GM21723 (cell line): ENCODE measurements around the gene RBM11.
"Not testable (repeated sequence)": the region's sequence is repeated elsewhere in the genome, so short reads cannot be mapped to it uniquely, and the experiment has no call there.

Experiments used
- ATAC-seq: cut with Tn5 transposase; IDR thresholded peaks from one replicate; pipeline ENCODE4 v1.9.1; 2021; ENCODE audit warnings: mild to moderate bottlenecking, moderate library complexity; ENCODE audit not compliant: unreplicated experiment

RBM11 gene, protein sequence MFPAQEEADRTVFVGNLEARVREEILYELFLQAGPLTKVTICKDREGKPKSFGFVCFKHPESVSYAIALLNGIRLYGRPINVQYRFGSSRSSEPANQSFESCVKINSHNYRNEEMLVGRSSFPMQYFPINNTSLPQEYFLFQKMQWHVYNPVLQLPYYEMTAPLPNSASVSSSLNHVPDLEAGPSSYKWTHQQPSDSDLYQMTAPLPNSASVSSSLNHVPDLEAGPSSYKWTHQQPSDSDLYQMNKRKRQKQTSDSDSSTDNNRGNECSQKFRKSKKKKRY

DNA sequence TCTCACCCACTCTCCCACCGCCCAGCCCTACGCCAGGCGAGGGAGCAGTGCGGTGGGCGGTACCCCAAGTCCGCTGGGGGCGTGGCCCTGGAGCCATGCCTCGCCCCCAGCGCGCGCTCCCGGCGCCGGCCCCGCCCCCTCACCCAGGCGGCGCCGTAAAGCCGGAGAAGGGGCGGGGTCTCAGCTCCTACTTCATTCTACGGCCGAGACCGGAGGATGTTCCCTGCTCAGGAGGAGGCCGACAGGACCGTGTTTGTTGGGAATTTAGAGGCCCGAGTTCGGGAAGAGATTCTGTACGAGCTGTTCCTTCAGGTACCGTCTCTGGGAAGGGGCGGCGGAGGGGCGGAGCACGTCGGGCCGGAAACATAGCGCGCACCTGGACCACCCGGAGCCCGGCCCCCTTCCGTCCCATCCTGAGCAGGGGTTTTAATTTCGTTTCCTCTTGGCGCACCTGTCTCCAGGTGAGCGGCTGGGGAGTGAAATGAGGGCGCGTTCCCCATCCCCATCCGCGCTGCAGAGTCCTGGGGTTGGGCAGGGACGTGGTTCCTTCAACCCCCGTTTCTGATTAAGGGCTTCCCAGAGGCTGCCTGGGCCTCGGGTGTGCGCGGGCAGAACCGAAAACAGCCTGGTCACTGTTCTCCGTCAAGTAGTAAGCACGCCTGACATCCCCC, at the start of gene RBM11:
TSS of gene RBM11 (plus strand) at position 187 of the 671 bp plus-strand sequence. CDS start at position 217, 30 bp downstream.
- peak; percentile 96 for ATAC-seq

- not testable (repeated sequence) for ATAC-seq
These were observed 49.3 kb upstream of the RBM11 start for GRCh38 chr21:14166463-14167223.

GRCh38 chr21:14206222-14206621, 9.7 kb upstream of the RBM11 start:
- no peak for ATAC-seq

DNA sequence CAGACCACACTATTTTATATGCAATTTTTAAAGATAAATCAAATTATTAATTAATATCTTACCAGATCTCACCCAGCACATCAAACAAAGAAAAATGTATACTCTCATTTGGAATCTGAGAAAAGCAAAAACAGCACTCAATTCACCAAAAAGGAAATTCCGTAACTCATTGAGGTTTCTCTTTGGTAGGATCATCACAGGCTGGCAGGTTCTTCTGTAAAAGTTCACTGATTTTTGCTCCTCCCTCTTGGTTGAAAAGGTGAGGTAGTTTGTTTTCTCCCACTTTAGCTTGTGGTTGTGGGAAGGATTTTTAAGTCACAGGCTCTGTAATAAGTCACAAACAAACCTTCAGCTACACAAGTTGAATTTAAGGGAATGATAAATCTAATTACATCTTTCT, 5.2 kb upstream of the RBM11 start, which contains the start of gene LIPI:
TSS of gene LIPI (minus strand) at position 218 of the 400 bp plus-strand sequence. CDS start at position 108, 110 bp downstream.
- no peak for ATAC-seq

DNA sequence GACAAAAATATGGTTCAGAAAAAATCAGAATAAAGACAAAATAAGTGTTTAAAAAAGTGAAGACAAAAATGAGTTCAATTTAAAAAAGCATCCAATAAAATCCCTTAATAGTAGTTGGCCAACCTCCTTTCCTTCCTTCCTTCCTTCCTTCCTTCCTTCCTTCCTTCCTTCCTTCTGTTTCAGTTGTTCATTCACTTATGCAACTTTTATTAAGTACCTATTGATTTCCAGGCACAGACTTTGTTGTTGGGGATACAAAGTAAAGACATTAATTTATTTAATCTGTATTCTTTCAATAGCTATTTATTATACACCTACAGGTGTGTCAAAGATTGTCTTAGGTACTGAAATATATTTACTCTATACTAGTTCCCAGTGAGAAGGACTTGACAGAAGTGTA, 2.8 kb upstream of the RBM11 start:
- ATAC-seq = no peak

- ATAC-seq = no peak
These were observed 7.4 kb downstream of the RBM11 start for GRCh38 chr21:14223365-14223764.

DNA sequence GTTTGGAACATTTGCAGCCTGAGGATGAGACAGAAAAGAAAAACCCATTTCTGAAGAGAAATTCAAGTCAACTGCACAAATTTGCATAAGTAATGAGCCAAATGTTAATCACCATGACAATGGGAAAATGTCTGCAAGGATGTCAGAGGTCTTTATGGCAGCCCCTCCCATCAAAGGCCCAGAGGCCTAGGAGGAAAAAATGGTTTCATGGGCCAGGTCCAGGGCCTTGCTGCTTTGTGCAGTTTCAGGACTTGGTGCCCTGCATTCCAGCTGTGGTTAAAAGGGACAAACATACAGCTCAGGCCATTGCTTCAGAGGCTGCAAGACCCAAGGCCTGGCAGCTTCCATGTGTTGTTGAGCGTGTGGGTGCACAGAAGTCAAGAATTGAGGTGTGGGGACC, 13.4 kb downstream of the RBM11 start:
- ATAC-seq = no peak

- no peak for ATAC-seq
These were observed 19.1 kb downstream of the RBM11 start for GRCh38 chr21:14235101-14235500.

DNA sequence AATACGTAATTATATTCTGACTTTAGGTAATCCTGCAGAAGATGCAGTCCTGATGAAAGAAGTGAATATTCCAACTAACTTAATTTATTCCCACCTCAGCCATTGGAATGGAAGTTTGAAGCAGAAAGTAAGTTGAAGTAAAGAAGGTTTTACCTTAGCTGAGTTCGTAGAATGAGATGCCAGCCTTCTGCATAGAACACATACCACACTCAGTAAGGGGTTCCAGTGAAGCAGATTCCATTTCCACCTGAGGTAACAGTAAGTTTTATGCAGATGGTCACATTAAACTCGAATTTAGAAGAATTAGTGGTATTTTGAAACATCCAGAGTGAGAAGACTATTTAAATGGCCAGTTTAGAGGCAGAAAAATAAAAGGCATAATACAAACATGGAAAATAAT, 20.2 kb downstream of the RBM11 start:
- ATAC-seq = no peak

DNA sequence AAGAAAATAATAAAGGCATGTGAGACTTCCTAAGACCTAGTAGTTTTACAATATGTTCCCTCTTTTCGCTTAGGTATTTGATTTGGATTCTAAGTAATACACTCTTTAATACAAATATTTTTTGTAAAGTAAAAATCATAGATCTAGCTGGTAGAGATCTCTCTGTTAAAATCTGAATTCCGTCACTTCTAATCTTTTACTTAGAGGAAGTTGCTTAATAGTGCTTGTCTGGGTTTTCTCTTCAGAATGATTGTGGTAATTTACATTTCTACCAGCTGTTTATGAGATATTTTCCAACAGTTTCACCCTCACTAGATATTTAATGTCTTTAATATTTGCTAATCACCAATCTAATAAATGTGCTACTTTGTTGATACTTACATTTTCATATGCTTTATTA, 23.3 kb downstream of the RBM11 start:
- ATAC-seq = no peak

DNA sequence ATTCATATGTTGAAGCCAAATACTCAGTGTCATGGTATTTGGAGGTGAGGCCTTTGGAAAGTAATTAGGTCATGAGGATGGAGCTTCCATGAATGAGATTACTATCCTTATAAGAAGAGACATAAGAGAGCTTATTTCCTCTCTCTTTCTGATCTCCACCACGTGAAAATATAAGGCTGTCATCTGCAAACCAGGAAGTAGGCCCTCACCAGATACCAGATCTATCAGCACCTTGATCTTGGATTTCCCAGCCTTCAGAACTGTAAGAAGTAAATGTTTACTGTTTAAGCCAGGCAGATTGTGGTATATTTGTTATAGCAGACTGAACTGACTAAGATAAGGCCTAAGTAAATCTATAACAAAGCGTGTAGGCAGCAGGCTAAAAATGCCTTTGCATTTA, 25.3 kb downstream of the RBM11 start:
- no peak for ATAC-seq

DNA sequence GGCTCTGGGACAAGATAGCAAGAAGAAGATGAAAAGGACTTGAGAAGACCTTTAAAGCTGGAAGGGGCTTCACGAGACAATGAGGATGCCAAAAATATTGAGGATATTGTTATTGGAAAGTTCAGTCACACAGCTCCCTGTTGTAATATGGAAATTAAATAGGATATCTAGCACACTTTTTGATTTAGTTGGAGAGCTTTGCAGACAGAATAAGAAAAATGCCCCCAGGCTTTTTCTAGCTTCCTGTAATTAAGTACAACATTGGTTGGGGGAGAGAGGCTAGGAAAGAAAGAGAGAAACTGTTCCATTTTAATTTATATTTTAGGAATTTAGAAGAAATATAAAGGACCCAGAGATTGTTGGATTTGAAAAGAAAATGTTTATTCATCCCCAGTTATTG, 27.5 kb downstream of the RBM11 start:
- no peak for ATAC-seq

DNA sequence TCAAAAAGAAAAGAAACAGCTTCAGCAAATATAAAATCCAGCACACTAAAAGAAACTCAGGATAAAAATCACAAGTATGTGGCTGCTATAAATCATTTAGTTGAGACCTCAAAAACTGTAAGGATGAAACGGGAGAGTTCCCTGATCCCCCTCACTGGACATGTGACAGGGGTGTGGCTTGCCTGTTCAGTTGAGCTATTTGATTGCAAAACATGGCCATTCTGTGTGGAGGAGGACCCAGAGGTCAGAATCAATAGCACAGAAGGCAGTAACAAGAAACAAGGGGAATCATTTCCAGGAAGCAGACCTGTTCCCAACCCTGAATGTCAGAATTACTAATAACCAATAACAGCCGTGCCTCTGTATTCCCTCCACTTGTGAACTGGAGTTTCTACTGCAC, 27.9 kb downstream of the RBM11 start:
- ATAC-seq = no peak

DNA sequence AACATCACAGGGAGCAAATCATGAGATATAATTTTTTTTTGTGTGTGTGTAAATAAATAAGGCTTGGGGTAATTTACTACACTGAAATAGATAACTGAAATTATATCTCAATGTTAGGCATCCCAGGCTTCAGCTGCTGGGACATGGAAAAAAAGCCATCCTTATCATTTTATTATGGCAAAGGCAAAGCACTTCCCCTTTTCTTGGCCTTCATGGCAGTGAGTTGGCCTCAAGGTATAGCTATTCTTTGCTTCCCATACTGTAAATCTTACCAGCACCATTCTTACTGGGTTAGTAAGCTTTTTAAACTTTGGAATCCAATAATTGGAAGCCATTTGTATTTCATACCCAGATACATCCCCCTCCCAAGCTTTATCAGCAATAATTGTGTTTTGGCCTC, 29.0 kb downstream of the RBM11 start:
- no peak for ATAC-seq

DNA sequence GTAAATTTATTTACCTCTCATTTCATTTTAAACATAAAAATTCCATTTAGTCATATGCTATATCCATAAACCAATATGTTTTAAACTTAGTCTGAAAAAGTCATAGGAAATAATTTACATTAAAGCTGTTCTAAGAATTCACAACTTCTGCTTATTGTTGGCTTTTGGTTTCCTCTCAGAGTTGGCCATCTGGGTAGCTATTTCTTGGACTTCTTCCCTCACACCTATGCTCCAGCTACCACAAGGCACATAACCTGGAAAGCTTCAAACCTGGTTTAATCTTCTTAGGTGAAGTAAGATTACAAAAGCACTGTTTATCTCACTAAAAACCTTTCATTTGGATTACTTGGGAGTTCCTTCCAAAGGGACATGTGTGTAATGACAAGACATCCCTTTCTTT, 29.8 kb downstream of the RBM11 start:
- no peak for ATAC-seq

GRCh38 chr21:14251336-14251735, 35.4 kb downstream of the RBM11 start:
- no peak for ATAC-seq

DNA sequence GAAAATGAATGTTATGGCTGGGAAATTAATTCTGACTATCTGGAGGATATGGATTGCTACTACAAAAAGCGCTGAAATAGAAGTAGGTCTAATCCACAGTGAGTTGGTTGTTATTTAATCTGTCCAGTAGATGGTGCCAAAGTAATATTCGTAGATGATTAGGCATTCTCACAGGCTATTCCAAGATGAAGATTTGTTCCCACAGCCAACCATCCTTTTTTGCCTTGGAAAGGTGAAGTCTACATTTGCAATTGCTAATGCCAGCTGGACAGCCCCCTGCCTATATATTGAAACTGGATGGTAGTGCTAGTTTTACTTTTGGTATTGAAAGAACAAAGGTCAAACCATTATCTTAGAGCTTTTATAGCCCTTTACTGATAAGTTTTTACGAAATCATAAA, 43.8 kb downstream of the RBM11 start:
- peak; percentile 83 for ATAC-seq

GRCh38 chr21:14260174-14260764, 44.3 kb downstream of the RBM11 start:
- no peak for ATAC-seq

DNA sequence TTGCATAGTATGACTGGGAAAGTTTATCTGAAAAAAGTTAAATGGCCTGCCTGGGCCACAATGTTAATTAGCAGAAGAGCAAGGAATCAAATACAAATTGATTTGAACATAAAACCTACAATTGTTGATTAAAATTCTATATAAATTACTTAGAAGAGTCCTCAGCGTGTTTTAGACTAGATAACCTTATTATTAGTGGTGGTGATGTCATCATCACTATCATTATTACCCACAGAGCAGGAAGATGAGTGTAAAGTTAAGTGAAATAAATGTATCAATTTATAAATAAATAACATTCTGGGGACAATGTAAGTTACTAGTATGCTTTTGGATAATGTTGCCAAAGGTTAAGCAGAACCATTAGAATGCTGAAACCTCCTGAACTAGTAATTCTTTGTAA, 46.1 kb downstream of the RBM11 start:
- no peak for ATAC-seq

DNA sequence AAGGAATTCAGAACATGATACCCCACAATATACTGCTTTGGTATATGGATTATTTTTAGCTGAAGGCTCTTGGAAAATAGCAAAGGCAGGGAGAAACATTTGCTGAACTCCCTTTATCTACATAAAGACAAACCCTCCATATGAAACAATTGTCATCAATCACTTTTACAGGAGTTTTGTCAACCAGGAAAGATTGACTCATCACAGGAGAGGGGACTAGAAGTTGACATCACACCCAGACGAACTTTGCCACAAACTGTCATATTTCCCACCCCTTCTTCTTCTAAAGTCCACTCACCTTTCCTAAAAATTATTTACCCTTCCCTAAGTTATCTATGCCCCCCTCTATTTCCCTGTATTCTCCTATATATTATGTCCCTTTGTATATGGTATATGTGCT, 47.9 kb downstream of the RBM11 start:
- ATAC-seq = no peak

GRCh38 chr21:14265023-14265422, 49.1 kb downstream of the RBM11 start:
- no peak for ATAC-seq
